IMR-90 (cell line): ENCODE results near the gene PIGH. TPM values are rescaled to one million over a fixed set of nuclear protein-coding genes. Genes with fewer than 3 reads are reported as not detected.
A peak's percentile ranks its signal among the peaks of the same experiment; 100 is the strongest.

Experiments used
- ATAC-seq: fragments of 200-7000 bp; cut with Tn5 transposase; 2 replicates; pipeline ENCODE4 v1.9.1; 2020; ENCODE audit warnings: low read depth, mild to moderate bottlenecking, moderate library complexity
- BruUV-seq: library from RNA; stranded (reverse); fragments of 400-500 nt; replicated peaks from 2 replicates; lab custom pipeline; 2021; lab: Mats Ljungman, UMichigan
- CTCF ChIA-PET: fragments of 300-600 bp; formaldehyde crosslinking; extraction: SDS; loops from one replicate; lab custom pipeline; 2021; ENCODE audit warnings: antibody characterized with exemption; lab: Yijun Ruan, JAX
- POLR2A ChIA-PET: fragments of 300-600 bp; sonication (Branson Sonifier 250); formaldehyde crosslinking; loops from one replicate; lab custom pipeline; 2022; ENCODE audit warnings: antibody characterized with exemption; ENCODE audit not compliant: unreplicated experiment; lab: Charles Lee
- DNase-seq: peaks from one replicate; pipeline ENCODE4 v3.0.0; 2013
- H2AFZ ChIP-seq: replicated peaks from 2 replicates; pipeline ENCODE3; 2013; ENCODE audit warnings: low read length, mild to moderate bottlenecking; ENCODE audit not compliant: poor library complexity
- H2AK5ac ChIP-seq: 2 replicates; pipeline ENCODE4 v1.6.1; 2013; ENCODE audit warnings: low read depth, low read length, inconsistent platforms
- H2AK9ac ChIP-seq: replicated peaks from 2 replicates; pipeline ENCODE3; 2013; ENCODE audit warnings: mild to moderate bottlenecking, low read depth, low read length, moderate library complexity; ENCODE audit not compliant: poor library complexity
- H2BK120ac ChIP-seq: 2 replicates; pipeline ENCODE4 v1.6.1; 2013; ENCODE audit warnings: low read depth, low read length, inconsistent platforms
- H2BK15ac ChIP-seq: 3 replicates; pipeline ENCODE4 v1.6.1; 2013; ENCODE audit warnings: low read depth, low read length, inconsistent platforms
- H2BK20ac ChIP-seq: 2 replicates; pipeline ENCODE4 v1.6.1; 2013; ENCODE audit warnings: low read depth, mild to moderate bottlenecking, inconsistent platforms, low read length, moderate library complexity
- H2BK5ac ChIP-seq: 2 replicates; pipeline ENCODE4 v1.6.1; 2013; ENCODE audit warnings: mild to moderate bottlenecking, low read depth, low read length, inconsistent platforms; ENCODE audit not compliant: poor library complexity, severe bottlenecking
- H3K14ac ChIP-seq: replicated peaks from 2 replicates; pipeline ENCODE4 v1.6.1; 2013; ENCODE audit warnings: low read depth, low read length, inconsistent platforms
- H3K18ac ChIP-seq: 2 replicates; pipeline ENCODE4 v1.6.1; 2013; ENCODE audit warnings: low read depth, low read length, control low read depth
- H3K23ac ChIP-seq: 2 replicates; pipeline ENCODE4 v1.6.1; 2013; ENCODE audit warnings: low read depth, low read length, inconsistent platforms
- H3K27ac ChIP-seq: 2 replicates; pipeline ENCODE4 v1.5.1; 2013; ENCODE audit warnings: mild to moderate bottlenecking, control low read depth, low read length; ENCODE audit not compliant: insufficient read depth
- H3K27me3 ChIP-seq: 2 replicates; pipeline ENCODE4 v1.6.1; 2013; ENCODE audit warnings: low read length; ENCODE audit not compliant: control insufficient read depth, insufficient read depth
- H3K36me3 ChIP-seq: 2 replicates; pipeline ENCODE4 v1.6.1; 2013; ENCODE audit warnings: low read length, mixed read lengths; ENCODE audit not compliant: control insufficient read depth, insufficient read depth
- H3K4ac ChIP-seq: 2 replicates; pipeline ENCODE4 v1.6.1; 2013; ENCODE audit warnings: low read depth, low read length, inconsistent platforms
- H3K4me1 ChIP-seq: 2 replicates; pipeline ENCODE4 v1.6.1; 2013; ENCODE audit warnings: low read length, mixed read lengths; ENCODE audit not compliant: control insufficient read depth, insufficient read depth
- H3K4me2 ChIP-seq: 2 replicates; pipeline ENCODE4 v1.6.1; 2013; ENCODE audit warnings: low read depth, mild to moderate bottlenecking, control low read depth, low read length, moderate library complexity
- H3K4me3 ChIP-seq: 2 replicates; pipeline ENCODE4 v1.5.1; 2013; ENCODE audit warnings: low read depth, mild to moderate bottlenecking, control low read depth, low read length, moderate library complexity; ENCODE audit not compliant: insufficient read depth
- H3K56ac ChIP-seq: 2 replicates; pipeline ENCODE4 v1.6.1; 2013; ENCODE audit warnings: low read length, inconsistent platforms; ENCODE audit not compliant: insufficient read depth; ENCODE audit errors: extremely low read depth
- H3K79me1 ChIP-seq, 2 experiments: 2 replicates each; pipeline ENCODE4 v1.6.1; 2013; ENCODE audit warnings: low read length in 2 of 2, inconsistent platforms in 1 of 2, low read depth in 1 of 2
- H3K9ac ChIP-seq: 2 replicates; pipeline ENCODE4 v1.6.1; 2013; ENCODE audit warnings: low read depth, low read length, control low read depth
- H3K9me1 ChIP-seq: 2 replicates; pipeline ENCODE4 v1.6.1; 2013; ENCODE audit warnings: low read length, inconsistent platforms; ENCODE audit not compliant: insufficient read depth
- H3K9me3 ChIP-seq: 2 replicates; pipeline ENCODE4 v1.6.1; 2013; ENCODE audit warnings: low read length; ENCODE audit not compliant: control insufficient read depth, insufficient read depth
- H4K20me1 ChIP-seq: 2 replicates; pipeline ENCODE4 v1.6.1; 2013; ENCODE audit warnings: low read length, inconsistent platforms; ENCODE audit not compliant: insufficient read depth
- H4K5ac ChIP-seq: 2 replicates; pipeline ENCODE4 v1.6.1; 2013; ENCODE audit warnings: mild to moderate bottlenecking, low read depth, low read length, control low read depth
- H4K8ac ChIP-seq, 2 experiments: 2 replicates each; pipeline ENCODE4 v1.6.1; 2013; ENCODE audit warnings: low read depth in 2 of 2, low read length in 2 of 2, control low read depth in 1 of 2, inconsistent platforms in 1 of 2
- H4K91ac ChIP-seq: 2 replicates; pipeline ENCODE4 v1.6.1; 2013; ENCODE audit warnings: low read depth, low read length, inconsistent platforms; ENCODE audit not compliant: insufficient read depth
- CTCF ChIP-seq: conservative IDR thresholded peaks from 2 replicates; pipeline ENCODE4 v1.5.1; 2012; ENCODE audit warnings: mild to moderate bottlenecking, low read depth, low read length, improper control_type of control experiment
- ELK1 ChIP-seq: fragments of 150-350 bp; IDR thresholded peaks from 2 replicates; pipeline ENCODE4 v1.6.1; 2016; ENCODE audit warnings: low read depth, mild to moderate bottlenecking, low read length, moderate library complexity, borderline replicate concordance
- FOS ChIP-seq: fragments of 150-350 bp; IDR thresholded peaks from 2 replicates; pipeline ENCODE4 v1.6.1; 2016; ENCODE audit warnings: low read depth, low read length
- RAD21 ChIP-seq: IDR thresholded peaks from 2 replicates; pipeline ENCODE4 v1.6.1; 2012; ENCODE audit warnings: low read length, improper control_type of control experiment
- SMC3 ChIP-seq: fragments of 150-350 bp; IDR thresholded peaks from 2 replicates; pipeline ENCODE4 v1.6.1; 2016; ENCODE audit warnings: low read depth, mild to moderate bottlenecking, antibody characterized with exemption, low read length, moderate library complexity
- WGBS, 2 experiments: methylation state at CpG; one replicate each; pipeline versions ENCODE4 v1.1.5 to v1.1.7; 2013; ENCODE audit warnings: missing lambda C conversion rate in 2 of 2; ENCODE audit not compliant: insufficient read length in 1 of 2; ENCODE audit errors: extremely low coverage in 2 of 2; 5-methylcytosine and 5-hydroxymethylcytosine counted together
- dilution Hi-C: fragments of 300-500 bp; cut with HindIII; formaldehyde crosslinking; loops from one replicate; pipeline ENCODE4 v1.14.3; 2018; ENCODE audit warnings: low sequenced_read_pairs; ENCODE audit not compliant: unreplicated experiment
- in situ Hi-C: fragments of 300-500 bp; cut with MboI; formaldehyde crosslinking; loops from 3 replicates; pipeline ENCODE4 v1.14.3; 2019; ENCODE audit warnings: low sequenced_read_pairs, inconsistent platforms, mixed read lengths
- intact Hi-C: fragments of 100-400 bp; cut with micrococcal nuclease; formaldehyde crosslinking; loops from 2 replicates; pipeline ENCODE4 v1.10.0; 2022
- polyA plus RNA-seq, 3 experiments: library from polyadenylated mRNA; depleted of rRNA; stranded (reverse); fragments of >200 nt; gene quantifications; 2 replicates each; pipeline ENCODE4 v1.2.3, GENCODE V29; 2012; ENCODE audit warnings: low replicate concordance in 1 of 3
- total RNA-seq: library from RNA; depleted of rRNA; stranded (reverse); fragments of >200 nt; gene quantifications from 2 replicates; pipeline ENCODE4 v1.2.3, GENCODE V29; 2012

Gene PIGH
- total and polyA plus RNA-seq, 2 of the 4 experiments (the other 2 are of a cell fraction): 7.9 to 13.5 TPM

GRCh38 chr14:67583711-67584644 lies 16.1 kb downstream of the PIGH start:
- WGBS, 2 experiments: 92% methylated on average over 2 of the region's 6 CpGs; no CpG with 5 or more reads in 1 of the 2 experiments
- Histone ChIP-seq H3K79me1 (no peaks in the 10 kb centered on the region), H3K36me3 (no peaks in the 10 kb centered on the region), H3K27ac (no peak overlapping the region), H3K9me1 (no peaks in the 10 kb centered on the region), H3K4ac (no peak overlapping the region), H3K4me3 (no peak overlapping the region), H3K4me2 (no peak overlapping the region), H2AK5ac (no peak overlapping the region), H2AK9ac (no peak overlapping the region), H3K14ac (no peak overlapping the region), H4K5ac (no peak overlapping the region), H3K18ac (no peak overlapping the region), H4K8ac (no peak overlapping the region), H4K91ac (no peak overlapping the region), H2BK20ac (no peak overlapping the region), H3K4me1 (no peaks in the 10 kb centered on the region), H2BK15ac (no peak overlapping the region), H3K9ac (no peak overlapping the region), H3K23ac (no peak overlapping the region), H2BK5ac (no peak overlapping the region), H4K20me1 (no peaks in the 10 kb centered on the region), H2AFZ (no peak overlapping the region), H3K27me3 (peaks cover 4% of the 10 kb centered on the region; the same call in 1 of the 2 replicates), H3K56ac (no peak overlapping the region), H2BK120ac (no peak overlapping the region), H3K9me3 (no peaks in the 10 kb centered on the region)
- intact Hi-C loops (loop anchor here (1.0 kb wide), 3 partner anchors 34 to 120 kb away; no protein-coding TSS in a partner anchor), dilution Hi-C loops (no loop called here), in situ Hi-C loops (no loop called here)
- DNase-seq (peak; percentile 52), ATAC-seq (peak; percentile 94)
- TF ChIP-seq SMC3 (peak; percentile 82), RAD21 (peak; percentile 85), ELK1 (no peak), FOS (no peak), CTCF (peak; percentile 72)
- no TSS peak for BruUV-seq
- ChIA-PET POLR2A (no interaction called here), CTCF (interaction anchor here (0.7 to 5.8 kb wide), 6 partner anchors 13 to 156 kb away, joined by 3 to 38 read pairs (median 3); no protein-coding TSS in a partner anchor)
